Right lobe of liver (tissue), 6 donors: Measurements from ENCODE around the gene CD244. TPM values are rescaled to one million over a fixed set of nuclear protein-coding genes. Genes with fewer than 3 reads are reported as not detected.
A peak's percentile ranks its signal among the peaks of the same experiment; 100 is the strongest.
"Not testable (repeated sequence)": the region's sequence is repeated elsewhere in the genome, so short reads cannot be mapped to it uniquely, and the experiment has no call there.

Experiments
- ATAC-seq, 4 donors: fragments of 200-7000 bp; cut with Tn5 transposase; one replicate each; pipeline ENCODE4 v1.9.1; 2020; ENCODE audit warnings: mild to moderate bottlenecking in 4 of 4, moderate library complexity in 4 of 4
- DNase-seq, 3 donors: peaks; one replicate each; pipeline ENCODE4 v3.0.0-alpha.2; 2020
- H3K27ac ChIP-seq, 3 donors: fragments of 200-600 bp; one replicate each; pipeline ENCODE4 v1.8.0; 2022
- H3K27me3 ChIP-seq, 2 donors: fragments of 200-600 bp; one replicate each; pipeline ENCODE4 v1.8.0; 2022
- H3K36me3 ChIP-seq, 4 donors: fragments of 200-600 bp; sonication (generic) in 1 of 4; one replicate each; pipeline versions ENCODE4 v1.5.1 to v1.8.0; 2017 to 2022; ENCODE audit warnings: control low read depth in 1 of 4
- H3K4me1 ChIP-seq, 4 donors: fragments of 200-600 bp; sonication (generic) in 1 of 4; one replicate each; pipeline versions ENCODE4 v1.5.1 to v1.8.0; 2017 to 2022; ENCODE audit warnings: control low read depth in 1 of 4
- H3K4me3 ChIP-seq, 3 donors: fragments of 200-600 bp; one replicate each; pipeline ENCODE4 v1.8.0; 2022
- H3K9me3 ChIP-seq, 4 donors: fragments of 200-600 bp; sonication (generic) in 1 of 4; one replicate each; pipeline versions ENCODE4 v1.5.1 to v1.8.0; 2017 to 2022; ENCODE audit warnings: control low read depth in 1 of 4
- POLR2A ChIP-seq: fragments of 450-650 bp; IDR thresholded peaks from one replicate; pipeline ENCODE4 v1.6.1; 2017; ENCODE audit warnings: antibody characterized with exemption, mild to moderate bottlenecking
- WGBS: methylation state at CpG from one replicate; pipeline ENCODE4 v1.1.6; 2018; ENCODE audit warnings: low coverage, low lambda C conversion rate; ENCODE audit not compliant: insufficient coverage; ENCODE audit errors: missing lambda C conversion rate; 5-methylcytosine and 5-hydroxymethylcytosine counted together
- intact Hi-C, 2 donors: fragments of 100-400 bp; cut with DNase I; formaldehyde crosslinking; loops; one replicate each; pipeline versions ENCODE4 v1.11.2 to v1.14.1; 2022
- total RNA-seq, 6 experiments: library from RNA; depleted of rRNA in 2 of 6; stranded (reverse); fragments of >200 nt in 2 of 6; fragmentation: NEBNext Ultra II Directional in 3 of 6; extraction: Animal tissue kit (Norgen Biotek cat#: 25700) in 3 of 6; gene quantifications; one replicate each; pipeline versions ENCODE4 v1.1.0 to v1.2.4, GENCODE V29; 2016 to 2023
- TF ChIP-seq, protein P1 (sequence below), 4 donors: fragments of 200-600 bp in 3 of 4; fragments of 450-650 bp in 1 of 4; IDR thresholded peaks; one replicate each; pipeline versions ENCODE4 v1.5.1 to v1.8.0; 2016 to 2022; ENCODE audit warnings: antibody characterized with exemption in 4 of 4, mild to moderate bottlenecking in 2 of 4
- donor health status: DM: no; HTN: yes; CAD: no.
- donor health status: DM: no; HTN: no; CAD: no.
- donor health status: DM: no; HTN: no; CAD: no.
- donor health status: DM: no; HTN: yes; CAD: no.
- donor health status: DM: no; HTN: yes; CAD: no.

Gene CD244
- total RNA-seq, 6 experiments from 2014 or later: 0.88 to 2.0 (median 1.2) TPM

- intact Hi-C loops: no loop called here
- Histone ChIP-seq H3K4me1 (no peaks in the 10 kb centered on the region), H3K36me3 (no peaks in the 10 kb centered on the region), H3K4me3 (no peak within 1 kb of the TSS), H3K27ac (peak within 1 kb of the TSS in 1 of 3 donors; percentile 18), H3K27me3 (no peaks in the 10 kb centered on the region), H3K9me3 (no peaks in the 10 kb centered on the region)
- ATAC-seq (peak; percentile 56 to 76 (median 60)), DNase-seq (no peak)
- peak; percentile 19 for TF ChIP-seq POLR2A
- TF ChIP-seq, protein P1, sequence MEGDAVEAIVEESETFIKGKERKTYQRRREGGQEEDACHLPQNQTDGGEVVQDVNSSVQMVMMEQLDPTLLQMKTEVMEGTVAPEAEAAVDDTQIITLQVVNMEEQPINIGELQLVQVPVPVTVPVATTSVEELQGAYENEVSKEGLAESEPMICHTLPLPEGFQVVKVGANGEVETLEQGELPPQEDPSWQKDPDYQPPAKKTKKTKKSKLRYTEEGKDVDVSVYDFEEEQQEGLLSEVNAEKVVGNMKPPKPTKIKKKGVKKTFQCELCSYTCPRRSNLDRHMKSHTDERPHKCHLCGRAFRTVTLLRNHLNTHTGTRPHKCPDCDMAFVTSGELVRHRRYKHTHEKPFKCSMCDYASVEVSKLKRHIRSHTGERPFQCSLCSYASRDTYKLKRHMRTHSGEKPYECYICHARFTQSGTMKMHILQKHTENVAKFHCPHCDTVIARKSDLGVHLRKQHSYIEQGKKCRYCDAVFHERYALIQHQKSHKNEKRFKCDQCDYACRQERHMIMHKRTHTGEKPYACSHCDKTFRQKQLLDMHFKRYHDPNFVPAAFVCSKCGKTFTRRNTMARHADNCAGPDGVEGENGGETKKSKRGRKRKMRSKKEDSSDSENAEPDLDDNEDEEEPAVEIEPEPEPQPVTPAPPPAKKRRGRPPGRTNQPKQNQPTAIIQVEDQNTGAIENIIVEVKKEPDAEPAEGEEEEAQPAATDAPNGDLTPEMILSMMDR (IDR thresholded peaks at IDR 0.05): no peak
- WGBS: 63% methylated on average over 2 of the region's 4 CpGs
Observed at GRCh38 chr1:160795951-160796383, 66.7 kb downstream of the CD244 start, which contains the start of gene LY9. Gene LY9, plus strand, starts transcription at chr1:160796174. Its CDS starts 14 bp downstream, at chr1:160796188.

- Histone ChIP-seq H3K27me3 (no peaks in the 10 kb centered on the region), H3K4me3 (no peak overlapping the region), H3K9me3 (no peaks in the 10 kb centered on the region), H3K27ac (no peak overlapping the region), H3K4me1 (no peaks in the 10 kb centered on the region), H3K36me3 (no peaks in the 10 kb centered on the region)
- TF ChIP-seq, protein P1 (IDR thresholded peaks at IDR 0.05): no peak
- TF ChIP-seq POLR2A: no peak
- intact Hi-C loops: no loop called here
- 33% methylated on average over 3 of the region's 3 CpGs for WGBS
- no peak for ATAC-seq
- DNase-seq: no peak
Observed at GRCh38 chr1:160794376-160794775, 68.3 kb downstream of the CD244 start.

DNA sequence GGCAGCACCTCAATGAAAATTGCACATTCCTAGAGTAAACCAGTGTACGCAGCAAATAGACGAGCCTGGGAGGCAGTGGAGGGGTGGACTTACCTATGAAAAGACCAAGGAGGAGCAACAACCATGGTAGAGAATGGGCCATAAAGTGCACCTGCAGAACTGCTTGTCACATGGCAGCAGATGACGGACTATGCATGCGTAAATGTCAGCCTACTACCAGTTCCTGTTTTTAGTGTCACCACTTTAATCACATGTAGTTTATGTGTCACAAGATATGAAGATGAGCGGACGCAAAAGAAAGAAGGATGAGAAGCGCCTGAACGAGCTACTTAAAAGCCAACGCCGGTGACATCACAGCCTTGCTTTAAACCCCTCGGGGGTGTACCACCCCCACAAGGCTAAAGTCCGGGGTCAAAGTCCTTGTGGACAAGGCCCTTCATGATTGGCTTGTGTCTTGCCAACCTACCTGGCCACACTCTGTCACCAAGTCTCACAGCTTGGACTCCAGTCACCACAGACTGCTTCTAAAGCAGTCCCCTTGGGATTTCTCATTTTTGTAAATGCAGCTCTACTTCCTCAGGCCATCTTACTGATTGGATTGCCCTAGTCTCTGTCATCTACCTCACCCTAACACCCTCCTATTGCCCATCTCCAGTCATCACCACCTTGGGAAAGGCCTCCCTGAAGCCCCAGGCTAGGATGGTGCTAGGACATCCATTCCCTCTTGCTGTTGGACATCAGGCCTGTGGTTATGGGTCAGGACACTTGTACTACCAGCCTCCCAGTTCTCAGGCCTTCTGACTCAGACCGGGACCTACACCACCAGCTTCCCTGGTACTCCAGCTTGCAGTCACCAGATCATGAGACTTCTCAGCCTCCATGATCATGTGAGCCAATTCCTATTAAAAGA lies 72.7 kb downstream of the CD244 start:
- intact Hi-C loops: no loop called here
- Histone ChIP-seq H3K27me3 (no peaks in the 10 kb centered on the region), H3K4me3 (no peak overlapping the region), H3K27ac (no peak overlapping the region), H3K4me1 (no peaks in the 10 kb centered on the region), H3K36me3 (no peaks in the 10 kb centered on the region), H3K9me3 (no peaks in the 10 kb centered on the region)
- DNase-seq: no peak
- no peak for TF ChIP-seq POLR2A
- TF ChIP-seq, protein P1 (IDR thresholded peaks at IDR 0.05): no peak
- ATAC-seq: peak in 3 of 4 donors; percentile 33 to 62 (median 52)
- 63% methylated on average over 11 of the region's 13 CpGs for WGBS

DNA sequence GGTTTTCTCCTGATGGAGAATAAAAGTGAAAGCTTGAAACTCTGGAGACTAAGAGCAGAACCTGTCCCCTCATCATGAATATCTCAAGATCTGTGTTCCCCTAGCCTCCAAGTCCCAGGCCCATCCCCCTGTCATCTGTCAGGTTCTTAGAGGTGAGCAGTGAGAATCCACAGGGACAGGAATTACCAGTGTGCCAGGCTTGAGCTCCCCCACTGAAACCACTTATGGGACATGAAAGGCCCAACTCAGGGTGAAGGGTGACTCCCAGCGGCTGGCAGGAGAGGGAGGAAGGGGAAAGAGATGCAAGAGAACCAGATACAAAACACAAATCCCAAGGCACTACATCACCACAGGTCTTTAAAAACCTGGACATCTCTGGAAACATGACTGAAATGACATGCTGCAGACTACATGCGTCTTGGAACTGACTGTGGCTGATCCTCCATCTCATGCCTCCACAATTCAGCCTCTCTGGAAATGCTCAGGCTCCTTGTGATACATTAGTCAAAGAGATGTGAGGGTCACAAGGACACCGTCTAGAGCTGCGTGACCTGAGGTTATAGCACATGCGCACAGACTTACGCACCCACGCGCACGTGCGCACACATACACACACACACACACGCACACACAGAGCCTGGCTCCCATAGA lies 73.5 kb downstream of the CD244 start:
- Histone ChIP-seq H3K27me3 (no peaks in the 10 kb centered on the region), H3K4me3 (no peak overlapping the region), H3K36me3 (no peaks in the 10 kb centered on the region), H3K27ac (no peak overlapping the region), H3K9me3 (no peaks in the 10 kb centered on the region), H3K4me1 (no peaks in the 10 kb centered on the region)
- whole genome bisulfite sequencing: 80% methylated on average over 5 of the region's 11 CpGs
- intact Hi-C loops: no loop called here
- TF ChIP-seq, protein P1 (IDR thresholded peaks at IDR 0.05): no peak
- TF ChIP-seq POLR2A: no peak
- DNase-seq (no peak), ATAC-seq (peak in 1 of 4 donors; percentile 10)

DNA sequence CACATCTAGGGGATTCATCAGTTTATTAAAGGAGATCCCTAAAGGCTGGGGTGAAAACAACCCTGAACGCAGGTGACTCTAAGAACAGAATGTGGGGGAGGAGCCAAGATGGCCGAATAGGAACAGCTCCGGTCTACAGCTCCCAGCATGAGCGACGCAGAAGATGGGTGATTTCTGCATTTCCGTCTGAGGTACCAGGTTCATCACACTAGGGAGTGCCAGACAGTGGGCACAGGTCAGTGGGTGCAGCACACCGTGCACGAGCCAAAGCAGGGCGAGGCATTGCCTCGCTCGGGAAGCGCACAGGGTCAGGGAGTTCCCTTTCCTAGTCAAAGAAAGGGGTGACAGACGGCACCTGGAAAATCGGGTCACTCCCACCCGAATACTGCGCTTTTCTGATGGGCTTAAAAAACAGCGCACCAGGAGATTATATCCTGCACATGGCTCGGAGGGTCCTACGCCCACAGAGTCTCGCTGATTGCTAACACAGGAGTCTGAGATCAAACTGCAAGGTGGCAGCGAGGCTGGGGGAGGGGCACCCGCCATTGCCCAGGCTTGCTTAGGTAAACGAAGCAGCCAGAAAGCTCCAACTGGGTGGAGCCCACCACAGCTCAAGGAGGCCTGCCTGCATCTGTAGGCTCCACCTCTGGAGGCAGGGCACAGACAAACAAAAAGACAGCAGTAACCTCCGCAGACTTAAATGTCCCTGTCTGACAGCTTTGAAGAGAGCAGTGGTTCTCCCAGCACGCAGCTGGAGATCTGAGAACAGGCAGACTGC lies 79.5 kb downstream of the CD244 start:
- H3K27me3 ChIP-seq, H3K4me1 ChIP-seq, H3K4me3 ChIP-seq, ATAC-seq, H3K9me3 ChIP-seq, intact Hi-C loops, DNase-seq, H3K36me3 ChIP-seq, H3K27ac ChIP-seq: not testable (repeated sequence)
- 86% methylated on average over 4 of the region's 25 CpGs for WGBS
